ENCODE data around the gene H2AZ2.
A peak's percentile ranks its signal among the peaks of the same experiment; 100 is the strongest.
"Not testable (repeated sequence)": the region's sequence is repeated elsewhere in the genome, so short reads cannot be mapped to it uniquely, and the experiment has no call there.

The H2AZ2 gene

DNA sequence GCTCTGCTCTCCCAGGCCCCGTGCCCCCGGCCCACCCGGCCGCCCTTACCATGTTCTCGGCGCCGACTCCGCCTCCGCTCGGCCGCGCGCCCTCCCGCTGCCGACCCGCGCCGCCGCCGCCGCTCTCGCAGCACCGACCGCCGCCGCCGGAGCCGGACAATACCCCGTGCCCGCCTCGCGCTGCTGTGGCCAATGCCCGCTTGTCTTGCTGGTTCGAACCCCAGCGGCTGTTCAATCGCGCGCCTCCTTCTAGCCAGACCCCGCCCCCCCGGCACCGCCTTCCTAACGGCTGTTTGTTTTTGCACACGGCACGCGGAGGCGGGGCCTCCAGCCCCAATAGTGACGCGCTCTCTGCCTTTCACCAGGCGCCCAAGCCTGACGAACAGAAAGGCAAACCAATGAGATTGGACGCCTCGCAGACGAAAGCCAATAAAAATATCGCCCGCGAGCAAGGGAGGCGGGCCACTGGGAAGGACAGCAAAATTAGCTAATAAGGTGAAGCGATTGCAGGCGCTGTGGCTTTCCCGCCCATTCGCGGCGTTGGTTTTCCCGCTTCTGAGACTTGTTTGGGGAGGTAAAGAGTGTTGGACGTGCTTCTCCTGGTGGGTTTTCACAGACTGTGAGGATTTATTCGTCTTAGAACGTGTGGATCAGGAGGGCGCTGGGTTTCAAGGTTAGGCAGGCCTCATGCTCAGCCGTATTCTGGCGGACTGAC, at the start of gene H2AZ2:
TSS of gene H2AZ2 (minus strand) at position 168 of the 715 bp plus-strand sequence. CDS start at position 52, 116 bp downstream.
- peak; percentile 100 for DNase-seq (ENCODE audit: low read depth in 2 of 2)

- no peak for DNase-seq (ENCODE audit: low read depth in 2 of 2)
Measured at GRCh38 chr7:44897309-44897708, 49.4 kb upstream of the H2AZ2 start.

GRCh38 chr7:44894888-44895580, 47.1 kb upstream of the H2AZ2 start:
- no peak for DNase-seq (ENCODE audit: low read depth in 2 of 2)

DNA sequence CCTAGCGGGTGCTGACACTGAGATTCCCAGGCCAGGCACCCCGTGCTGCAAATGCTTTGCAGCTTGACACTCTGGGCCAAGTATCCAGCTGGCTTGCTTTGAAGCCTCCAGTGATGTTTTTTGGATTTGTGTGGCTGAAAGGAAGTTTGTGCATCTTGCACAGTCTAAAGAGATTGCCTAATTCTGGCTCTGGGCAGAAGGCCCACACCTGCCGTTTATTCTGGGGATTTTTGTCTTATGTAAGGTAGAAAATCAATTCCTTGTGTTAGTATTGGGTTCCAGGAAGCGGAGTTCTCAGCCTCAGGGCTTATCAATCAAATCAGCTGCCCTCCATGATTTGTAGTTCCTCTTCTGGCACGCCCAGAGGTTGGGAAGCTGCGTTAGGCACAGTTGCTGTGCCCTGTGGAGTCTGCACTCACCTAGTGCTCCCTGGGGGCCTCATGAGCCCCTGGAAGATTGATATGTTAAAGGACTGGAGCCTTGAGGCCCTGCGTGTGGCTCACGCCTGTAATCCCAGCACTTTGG, 45.9 kb upstream of the H2AZ2 start:
- DNase-seq (ENCODE audit: low read depth in 2 of 2) = no peak

- no peak for DNase-seq (ENCODE audit: low read depth in 2 of 2)
Measured at GRCh38 chr7:44891791-44892190, 43.9 kb upstream of the H2AZ2 start.

DNA sequence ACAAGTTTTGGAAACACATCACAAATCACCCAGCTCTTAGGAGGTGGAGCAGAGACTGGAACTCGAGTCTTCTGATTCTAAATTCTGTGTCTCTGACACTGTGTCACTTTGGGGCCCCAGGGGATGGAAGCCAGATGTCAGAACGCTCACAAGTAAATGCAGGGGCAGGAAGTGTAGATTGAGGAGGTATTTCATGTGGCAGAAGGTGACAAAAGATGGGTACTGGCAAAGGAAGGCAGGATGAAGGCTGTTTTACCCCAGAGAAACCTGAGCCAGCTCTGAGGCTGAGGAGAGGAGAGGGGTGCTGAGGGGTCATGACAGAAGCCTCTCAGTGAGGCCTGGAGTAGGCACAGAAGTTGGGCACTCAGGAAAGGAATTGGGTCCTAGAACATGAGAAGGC, 43.5 kb upstream of the H2AZ2 start:
- no peak for DNase-seq (ENCODE audit: low read depth in 2 of 2)

DNA sequence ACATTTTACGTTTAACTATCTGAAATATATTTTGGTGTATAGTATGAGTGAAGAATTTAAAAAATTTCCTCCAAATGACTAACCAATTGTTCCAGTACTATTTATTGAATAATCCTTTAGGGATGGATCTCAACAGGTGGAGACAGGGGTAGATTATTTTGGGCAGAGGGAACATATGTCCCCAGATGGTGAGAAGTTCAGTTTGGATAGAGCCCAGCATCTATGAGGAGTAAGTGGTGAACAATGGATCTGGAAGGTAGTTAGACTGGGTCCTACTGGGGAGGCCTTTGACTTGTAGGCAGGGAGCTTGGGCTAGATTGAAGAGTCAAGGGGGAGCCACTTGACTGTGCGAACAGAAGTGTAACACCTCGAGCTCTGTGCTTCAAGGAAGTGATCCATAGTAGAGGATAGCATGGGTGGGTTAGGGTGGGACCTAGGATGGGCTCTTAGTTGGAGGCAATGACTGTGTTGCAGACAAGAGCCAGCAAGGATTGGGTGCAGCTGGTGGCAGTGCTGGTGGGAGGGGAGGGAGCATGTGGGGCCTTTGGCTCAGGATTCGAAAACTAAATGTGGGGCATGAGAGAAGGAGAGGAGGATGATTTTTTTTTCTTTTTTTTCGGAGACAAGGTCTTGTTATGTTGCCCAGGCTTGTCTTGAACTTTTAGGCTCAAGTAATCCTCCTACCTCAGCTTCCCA, 41.3 kb upstream of the H2AZ2 start:
- no peak for DNase-seq (ENCODE audit: low read depth in 2 of 2)

DNA sequence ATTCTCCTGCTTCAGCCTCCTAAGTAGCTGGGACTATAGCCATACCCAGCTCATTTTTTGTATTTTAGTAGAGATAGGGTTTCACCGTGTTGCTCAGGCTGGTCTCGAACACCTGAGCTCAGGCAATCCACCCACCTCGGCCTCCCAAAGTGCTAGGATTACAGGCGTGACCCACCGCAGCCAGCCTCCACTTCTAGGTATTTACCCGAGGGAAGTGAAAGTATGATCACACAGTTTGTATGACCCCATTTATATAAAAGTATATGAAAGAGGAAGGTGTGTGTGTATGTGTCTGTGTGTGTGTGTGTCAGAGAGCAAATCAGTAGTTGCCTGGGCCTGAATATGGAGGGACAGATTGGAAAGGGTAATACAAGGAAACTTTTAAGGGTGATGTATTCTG, 39.4 kb upstream of the H2AZ2 start:
- no peak for DNase-seq (ENCODE audit: low read depth in 2 of 2)

DNA sequence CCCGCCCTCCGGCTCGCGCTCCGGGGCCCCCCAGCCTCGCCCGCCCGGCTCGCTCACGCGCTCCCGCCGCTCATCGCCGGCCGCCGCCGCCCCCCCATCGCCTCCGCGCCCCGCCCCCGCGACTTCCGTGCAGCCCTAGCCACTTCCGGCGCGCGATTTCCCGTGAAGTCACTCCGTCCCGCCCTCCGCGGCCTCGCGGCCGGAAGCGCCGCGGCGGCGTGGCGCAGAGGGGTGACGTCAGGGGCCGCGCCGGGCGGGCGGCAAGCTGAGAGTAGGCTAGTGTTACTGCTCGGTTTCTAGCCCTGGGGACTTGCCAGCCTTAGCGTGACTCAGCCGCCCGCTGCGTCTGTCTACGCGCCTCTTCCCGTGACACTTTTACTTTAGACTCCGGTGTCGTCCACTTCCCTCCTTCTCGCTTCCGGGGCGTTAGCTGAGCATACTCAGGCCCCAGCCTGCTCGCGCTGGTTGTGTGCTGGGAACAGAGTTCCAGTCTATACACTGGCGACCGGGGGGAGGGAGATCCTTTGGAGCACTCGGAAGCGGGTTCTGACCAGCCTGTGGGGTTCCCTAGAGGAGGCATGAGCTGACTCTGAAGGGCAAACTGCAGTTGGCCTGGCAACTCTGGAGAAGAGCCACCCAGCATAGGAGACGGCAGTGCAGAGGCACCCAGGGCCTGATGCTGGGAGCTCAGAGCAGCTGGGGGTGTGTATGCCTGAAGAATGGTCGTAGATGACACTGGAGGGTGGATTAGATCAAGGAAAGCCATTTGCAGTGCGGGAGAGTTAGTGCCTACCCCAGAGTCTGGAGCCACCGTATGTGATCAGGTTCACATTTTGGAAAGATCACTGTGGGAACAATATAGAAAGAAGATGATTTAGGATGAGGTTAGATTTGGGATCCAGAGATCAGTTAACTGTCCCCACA, 37.8 kb upstream of the H2AZ2 start, which contains the start of gene PURB:
TSS of gene PURB (minus strand) at position 137 of the 924 bp plus-strand sequence. CDS start 182 bp downstream, outside the sequence.
- peak; percentile 94 to 97 for DNase-seq (ENCODE audit: low read depth in 2 of 2)

DNA sequence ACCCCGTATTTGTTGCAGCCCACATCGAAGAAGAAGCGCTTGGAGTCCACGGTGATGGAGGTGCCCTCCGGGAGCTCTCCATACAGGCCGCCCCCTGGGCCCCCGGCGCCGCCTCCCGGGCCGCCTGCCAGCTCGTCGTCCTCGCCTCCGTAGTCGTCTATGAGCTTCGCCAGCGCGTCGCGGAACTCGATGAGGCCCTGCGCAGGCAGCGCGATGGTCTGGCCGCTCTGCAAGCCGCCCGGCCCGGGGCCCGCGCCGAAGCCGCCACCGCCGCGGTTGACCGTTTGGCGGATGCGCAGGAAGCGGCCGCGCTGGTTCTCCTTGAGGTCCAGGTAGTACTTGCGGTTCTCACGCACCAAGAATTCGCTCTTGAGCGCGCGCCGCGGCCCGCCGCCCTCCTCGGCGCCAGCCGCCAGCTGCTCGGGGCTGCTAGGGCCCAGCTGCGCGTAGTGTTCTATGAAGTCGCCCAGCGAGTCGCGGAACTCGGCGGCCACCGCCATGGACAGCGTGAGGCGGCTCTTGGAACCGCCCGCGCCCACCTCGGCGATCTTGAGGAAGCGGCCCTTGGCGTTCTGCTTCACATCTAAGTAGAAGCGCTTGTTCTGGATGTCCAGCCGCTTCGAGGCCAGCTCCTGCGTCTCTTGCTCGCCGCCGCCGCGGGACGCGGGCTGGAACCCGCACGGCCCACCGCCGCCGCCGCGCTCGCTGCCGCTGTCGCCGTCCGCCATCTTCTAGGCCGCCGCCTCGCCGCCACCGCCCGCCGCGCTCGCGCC, 36.9 kb upstream of the H2AZ2 start:
- DNase-seq (ENCODE audit: low read depth in 2 of 2) = peak; percentile 34 to 35

GRCh38 chr7:44883961-44884620, 36.2 kb upstream of the H2AZ2 start:
- no peak for DNase-seq (ENCODE audit: low read depth in 2 of 2)

GRCh38 chr7:44882899-44883298, 35.0 kb upstream of the H2AZ2 start:
- DNase-seq (ENCODE audit: low read depth in 2 of 2) = no peak

- DNase-seq (ENCODE audit: low read depth in 2 of 2) = no peak
Measured at GRCh38 chr7:44881610-44882009, 33.7 kb upstream of the H2AZ2 start.

DNA sequence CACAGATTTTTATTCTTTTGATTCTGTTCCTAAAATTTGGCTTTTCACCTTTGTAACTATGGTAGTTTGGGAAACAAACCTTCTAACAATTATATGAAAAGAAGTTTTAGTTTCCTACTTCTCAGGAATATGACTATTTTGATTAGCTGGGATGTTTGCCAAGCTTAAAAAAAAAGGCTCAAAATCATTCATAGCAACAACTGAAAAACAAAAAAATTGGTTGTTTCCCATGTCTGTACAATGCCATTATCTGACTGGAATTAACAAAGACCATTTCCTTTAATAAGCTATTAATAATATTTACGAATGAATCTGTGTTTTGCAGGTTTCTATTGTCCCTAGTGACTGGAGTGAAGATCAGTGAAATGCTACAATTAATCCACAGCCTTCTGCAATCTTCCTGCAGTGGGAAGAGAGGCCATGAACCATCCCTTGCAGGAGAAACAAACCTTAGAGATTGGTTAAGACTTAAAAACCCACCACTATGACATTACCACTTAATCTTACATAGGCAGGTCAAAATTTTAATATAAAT, 33.2 kb upstream of the H2AZ2 start:
- DNase-seq (ENCODE audit: low read depth in 2 of 2) = no peak

DNA sequence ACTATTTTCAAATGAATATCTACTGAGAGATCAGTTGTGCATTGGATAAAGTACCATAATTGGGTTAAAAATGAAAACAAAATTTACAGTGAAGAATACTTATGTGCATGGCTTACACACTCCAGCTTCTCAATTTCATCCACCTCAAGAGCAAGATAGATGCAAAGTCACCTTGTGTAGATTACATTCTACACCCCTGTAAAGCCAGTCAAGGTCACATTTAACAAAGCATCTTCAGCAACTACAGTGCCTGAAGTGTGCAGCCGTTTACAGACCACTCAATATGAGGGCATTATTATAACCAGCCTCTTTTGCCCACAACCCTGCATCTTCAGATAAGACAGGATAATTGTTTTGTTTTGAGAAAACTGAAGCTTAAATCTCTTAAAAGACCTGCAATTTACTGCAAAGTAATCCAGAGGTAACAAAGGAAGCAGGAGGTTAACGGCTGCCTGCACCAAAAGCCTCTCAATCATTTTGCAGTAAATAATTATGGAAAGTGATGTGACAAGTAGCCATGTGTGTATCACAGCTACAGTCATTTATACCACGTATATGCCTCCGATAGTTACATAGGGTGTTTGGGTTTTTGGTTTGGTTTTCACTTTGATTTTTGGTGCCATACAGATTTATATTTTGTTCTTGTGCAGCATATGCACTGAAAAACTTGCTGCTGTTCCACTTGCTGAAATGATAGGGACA, 32.6 kb upstream of the H2AZ2 start:
- no peak for DNase-seq (ENCODE audit: low read depth in 2 of 2)

DNA sequence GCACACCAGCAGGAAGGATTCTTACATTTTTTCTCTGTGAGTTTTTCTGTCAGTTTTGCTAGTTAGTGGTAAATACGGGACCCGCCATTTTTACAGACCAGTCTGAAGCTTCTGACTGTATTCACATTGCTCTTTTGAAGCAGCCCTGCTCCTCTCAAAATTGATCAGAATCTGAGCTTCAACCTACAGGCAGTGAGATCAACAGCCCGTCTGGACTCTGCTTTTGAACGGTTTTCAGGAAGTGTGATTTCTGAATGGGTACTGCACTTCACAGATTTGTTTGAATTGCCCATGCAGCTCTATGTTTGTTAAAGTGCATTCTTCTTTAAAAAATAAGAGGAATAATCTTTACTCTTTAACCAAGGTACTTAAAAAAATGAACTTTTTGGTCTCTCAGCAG, 28.5 kb upstream of the H2AZ2 start:
- no peak for DNase-seq (ENCODE audit: low read depth in 2 of 2)

- DNase-seq (ENCODE audit: low read depth in 2 of 2) = no peak
Measured at GRCh38 chr7:44875241-44875640, 27.4 kb upstream of the H2AZ2 start.

- DNase-seq (ENCODE audit: low read depth in 2 of 2) = no peak
Measured at GRCh38 chr7:44872787-44873186, 24.9 kb upstream of the H2AZ2 start.

GRCh38 chr7:44871918-44872317, 24.0 kb upstream of the H2AZ2 start:
- not testable (repeated sequence) for DNase-seq (ENCODE audit: low read depth in 2 of 2)

Data from stimulated activated CD4-positive, alpha-beta T cell treated with anti-CD3 and anti-CD28 coated beads, Interleukin-4, amount 100 ng/mL, for 48 hours (primary cell).